H1 (cell line): ENCODE data around the gene ZBTB7A. TPM values are rescaled to one million over a fixed set of nuclear protein-coding genes. Genes with fewer than 3 reads are reported as not detected.

Experiments
- BCL11A ChIP-seq, 2 experiments: IDR thresholded peaks; one replicate each; pipeline ENCODE4 v1.6.1; 2011; ENCODE audit warnings: low read depth in 2 of 2, low read length in 2 of 2, mild to moderate bottlenecking in 2 of 2
- CHD7 ChIP-seq: fragments of 300-600 bp; sonication (generic); IDR thresholded peaks from 2 replicates; pipeline ENCODE4 v1.7.1; 2012; ENCODE audit warnings: low read length, moderate library complexity, mild to moderate bottlenecking, inconsistent platforms; ENCODE audit not compliant: insufficient replicate concordance
- FOSL1 ChIP-seq: IDR thresholded peaks from 2 replicates; pipeline ENCODE4 v1.6.1; 2011; ENCODE audit warnings: mild to moderate bottlenecking, low read depth, low read length, moderate library complexity; ENCODE audit not compliant: insufficient read depth
- GTF2F1 ChIP-seq: IDR thresholded peaks from 2 replicates; pipeline ENCODE4 v1.6.1; 2012; ENCODE audit warnings: low read depth, low read length, improper control_type of control experiment, borderline replicate concordance
- polyA plus RNA-seq, 7 experiments: library from polyadenylated mRNA; depleted of rRNA in 3 of 7; stranded (reverse) in 5 of 7; unstranded in 2 of 7; fragments of >200 nt in 5 of 7; fragments of 200-250 nt in 2 of 7; gene quantifications; 1 replicate in 5 of 7; 2 replicates in 1 of 7; 4 replicates in 1 of 7; pipeline versions ENCODE4 v1.2.1 to v1.2.3, GENCODE V29; 2011 to 2013; ENCODE audit warnings: missing spikeins in 2 of 7, mixed read lengths in 2 of 7
- total RNA-seq: library from RNA; stranded (reverse); fragmentation: NEBNext Ultra II Directional; extraction: Animal tissue kit (Norgen Biotek cat#: 25700); gene quantifications from 2 replicates; pipeline ENCODE4 v1.2.1, GENCODE V29; 2021
- TF ChIP-seq, protein P1 (sequence below): IDR thresholded peaks from 2 replicates; pipeline ENCODE4 v1.6.1; 2011; ENCODE audit warnings: low read length, improper control_type of control experiment
- TF ChIP-seq, protein P2 (sequence below), 3 experiments: IDR thresholded peaks; 1 replicate in 2 of 3; 2 replicates in 1 of 3; pipeline versions ENCODE4 v1.5.1 to v1.6.1; 2011; ENCODE audit warnings: low read length in 3 of 3, mild to moderate bottlenecking in 3 of 3, inconsistent platforms in 2 of 3, low read depth in 1 of 3, moderate library complexity in 1 of 3; ENCODE audit not compliant: insufficient read depth in 1 of 3; ENCODE audit errors: control extremely low read depth in 1 of 3

ZBTB7A gene
- total and polyA plus RNA-seq, 2 of the 8 experiments (the other 6 are each of a cell fraction or from before 2014, with no cell fraction given): 5.6 to 17.8 TPM

DNA sequence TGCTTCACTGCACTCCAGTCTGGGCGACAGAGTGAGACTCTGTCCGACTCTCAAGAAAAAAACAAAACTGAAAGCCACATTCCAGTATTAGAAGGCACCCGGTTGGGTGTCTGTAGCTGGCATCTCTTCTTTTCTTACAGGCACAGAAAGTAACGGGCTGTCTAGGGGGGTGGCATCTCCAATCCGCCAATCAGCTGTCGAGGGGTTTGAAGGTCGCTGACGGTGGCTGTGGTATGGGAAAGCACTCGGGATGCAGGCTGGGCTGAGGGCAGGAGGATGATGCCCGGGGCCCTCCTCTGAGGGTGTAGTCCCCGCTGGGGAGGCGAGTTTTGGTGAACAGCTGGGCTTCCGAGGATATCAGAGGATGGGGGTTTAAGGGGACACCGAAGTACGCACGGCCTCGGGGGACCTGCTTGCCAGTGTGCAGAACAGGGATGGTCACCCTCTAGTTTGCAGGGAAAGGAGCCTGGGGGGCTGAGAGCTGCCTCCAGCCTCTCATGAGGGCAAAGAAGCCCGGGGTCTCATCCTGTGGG is 27.0 kb upstream of the ZBTB7A start (continued):
- no peak for TF ChIP-seq CHD7
- TF ChIP-seq, protein P1, sequence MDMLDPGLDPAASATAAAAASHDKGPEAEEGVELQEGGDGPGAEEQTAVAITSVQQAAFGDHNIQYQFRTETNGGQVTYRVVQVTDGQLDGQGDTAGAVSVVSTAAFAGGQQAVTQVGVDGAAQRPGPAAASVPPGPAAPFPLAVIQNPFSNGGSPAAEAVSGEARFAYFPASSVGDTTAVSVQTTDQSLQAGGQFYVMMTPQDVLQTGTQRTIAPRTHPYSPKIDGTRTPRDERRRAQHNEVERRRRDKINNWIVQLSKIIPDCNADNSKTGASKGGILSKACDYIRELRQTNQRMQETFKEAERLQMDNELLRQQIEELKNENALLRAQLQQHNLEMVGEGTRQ: no peak
- no peak for TF ChIP-seq BCL11A (IDR thresholded peaks at IDR 0.05; ENCODE audit: low read depth in 2 of 2, low read length in 2 of 2)
- TF ChIP-seq GTF2F1: no peak
- TF ChIP-seq FOSL1: no peak
- TF ChIP-seq, protein P2, sequence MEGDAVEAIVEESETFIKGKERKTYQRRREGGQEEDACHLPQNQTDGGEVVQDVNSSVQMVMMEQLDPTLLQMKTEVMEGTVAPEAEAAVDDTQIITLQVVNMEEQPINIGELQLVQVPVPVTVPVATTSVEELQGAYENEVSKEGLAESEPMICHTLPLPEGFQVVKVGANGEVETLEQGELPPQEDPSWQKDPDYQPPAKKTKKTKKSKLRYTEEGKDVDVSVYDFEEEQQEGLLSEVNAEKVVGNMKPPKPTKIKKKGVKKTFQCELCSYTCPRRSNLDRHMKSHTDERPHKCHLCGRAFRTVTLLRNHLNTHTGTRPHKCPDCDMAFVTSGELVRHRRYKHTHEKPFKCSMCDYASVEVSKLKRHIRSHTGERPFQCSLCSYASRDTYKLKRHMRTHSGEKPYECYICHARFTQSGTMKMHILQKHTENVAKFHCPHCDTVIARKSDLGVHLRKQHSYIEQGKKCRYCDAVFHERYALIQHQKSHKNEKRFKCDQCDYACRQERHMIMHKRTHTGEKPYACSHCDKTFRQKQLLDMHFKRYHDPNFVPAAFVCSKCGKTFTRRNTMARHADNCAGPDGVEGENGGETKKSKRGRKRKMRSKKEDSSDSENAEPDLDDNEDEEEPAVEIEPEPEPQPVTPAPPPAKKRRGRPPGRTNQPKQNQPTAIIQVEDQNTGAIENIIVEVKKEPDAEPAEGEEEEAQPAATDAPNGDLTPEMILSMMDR (IDR thresholded peaks at IDR 0.05; ENCODE audit: control extremely low read depth in 1 of 3, insufficient read depth in 1 of 3, low read depth in 1 of 3, low read length in 3 of 3): no peak
